Measurements from ENCODE around the gene ABCD1.
A peak's percentile ranks its signal among the peaks of the same experiment; 100 is the strongest.

Gene ABCD1

DNA sequence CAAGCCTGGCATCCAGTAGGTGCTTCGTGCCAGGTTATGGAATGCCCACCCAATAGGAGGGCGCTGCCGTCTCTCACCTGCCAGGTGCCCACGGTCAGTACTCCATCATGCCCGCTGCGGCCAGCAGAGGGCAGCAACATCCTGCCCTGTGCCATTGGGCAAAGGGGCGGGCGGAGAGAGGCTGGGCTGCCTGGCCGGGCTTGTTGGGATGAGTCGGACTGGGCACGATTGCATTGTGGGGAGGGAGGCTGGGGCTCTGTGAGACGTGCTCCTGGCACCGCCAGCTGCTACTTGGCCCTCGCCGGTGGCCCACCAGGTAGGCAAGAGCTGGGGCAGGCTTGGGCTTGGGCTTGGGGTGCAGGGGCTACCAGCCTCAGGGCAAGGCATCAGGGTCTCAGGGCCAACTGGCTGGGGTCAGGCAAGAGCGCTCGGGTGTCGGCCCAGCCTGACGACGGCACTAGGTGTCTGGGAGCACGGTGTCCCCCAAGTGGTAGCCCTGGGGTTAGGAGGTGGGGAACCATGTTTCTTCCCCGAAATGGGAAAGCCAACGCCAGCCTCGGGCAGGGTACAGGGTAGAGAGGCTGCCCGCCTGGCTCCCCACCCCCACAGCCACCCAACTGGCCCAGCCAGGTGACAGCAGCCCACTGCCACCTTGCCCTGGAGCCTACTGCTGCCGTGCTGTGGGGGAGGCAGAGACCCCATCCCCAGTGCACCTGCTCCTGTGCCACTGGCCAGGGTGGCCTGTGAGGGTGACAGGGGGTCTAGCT is 39.5 kb downstream of the ABCD1 start, which contains the start of gene PLXNB3:
Gene PLXNB3, plus strand, starts transcription at position 261 of the 767 bp plus-strand sequence. CDS start 1,287 bp downstream, outside the sequence.
- DNase-seq, result peak; percentile 34 to 70

DNA sequence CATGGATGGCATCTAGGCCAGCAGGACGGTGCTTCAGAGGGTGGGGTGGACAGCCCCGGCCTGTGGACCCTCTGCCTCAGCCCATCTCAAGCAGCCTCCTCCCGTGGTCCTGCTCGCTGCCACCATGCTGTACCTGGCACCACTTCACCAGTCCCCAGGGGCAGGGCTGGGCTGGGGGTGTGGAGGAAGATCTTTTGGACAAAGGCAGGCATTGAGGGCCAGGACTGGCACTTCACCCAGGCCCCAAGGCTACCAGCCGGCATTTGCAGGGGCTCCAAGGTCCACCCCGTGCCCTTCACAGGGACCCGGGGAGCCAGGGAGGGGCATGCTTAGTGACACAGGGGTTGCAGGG is 40.1 kb downstream of the ABCD1 start:
- no peak for DNase-seq

DNA sequence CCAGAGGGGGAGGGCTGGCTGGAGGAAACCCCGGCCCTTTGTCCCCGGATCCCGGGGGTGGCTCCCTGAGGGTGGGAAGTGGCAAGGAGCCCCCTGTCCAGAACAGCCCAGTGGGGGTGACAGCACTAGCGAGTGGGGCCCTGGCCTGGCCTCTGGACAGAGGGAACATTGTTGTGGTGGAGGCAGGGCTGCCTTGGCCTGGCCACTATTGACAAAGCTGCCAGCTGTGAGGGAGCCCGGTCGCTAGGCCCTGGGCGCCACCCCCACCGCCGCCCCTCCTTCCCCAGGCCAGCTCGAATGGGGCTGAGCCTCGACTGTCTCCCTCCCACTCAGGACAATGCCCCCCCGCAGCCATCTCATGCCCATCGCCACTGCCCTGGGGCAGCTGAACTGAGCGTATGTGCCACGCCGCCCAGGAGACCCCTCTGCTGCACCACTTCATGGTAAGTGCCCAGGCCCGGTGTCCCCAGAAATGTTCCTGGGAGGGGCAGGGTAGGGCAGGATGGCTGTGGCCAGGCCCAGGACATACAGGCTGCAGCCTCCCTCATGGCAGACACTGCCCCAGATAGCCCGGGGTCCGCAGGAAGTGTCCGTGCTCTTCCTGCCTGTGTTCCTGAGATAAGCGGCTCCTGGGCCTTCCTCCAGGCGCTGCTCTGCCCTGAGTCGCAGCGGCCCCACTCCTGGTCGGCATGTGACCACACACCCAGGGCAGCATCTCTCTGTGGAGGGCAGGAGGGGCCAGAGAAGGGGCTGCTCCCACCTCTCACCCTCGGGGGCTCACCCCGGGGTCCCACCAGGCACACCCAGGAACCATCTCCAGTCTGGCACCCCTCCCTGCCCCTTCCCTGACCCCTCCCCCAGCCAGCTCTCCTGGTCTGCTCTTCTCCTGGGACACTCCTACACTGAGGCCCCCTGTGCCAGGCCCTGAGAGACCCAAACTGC is 40.8 kb downstream of the ABCD1 start:
- no peak for DNase-seq

DNA sequence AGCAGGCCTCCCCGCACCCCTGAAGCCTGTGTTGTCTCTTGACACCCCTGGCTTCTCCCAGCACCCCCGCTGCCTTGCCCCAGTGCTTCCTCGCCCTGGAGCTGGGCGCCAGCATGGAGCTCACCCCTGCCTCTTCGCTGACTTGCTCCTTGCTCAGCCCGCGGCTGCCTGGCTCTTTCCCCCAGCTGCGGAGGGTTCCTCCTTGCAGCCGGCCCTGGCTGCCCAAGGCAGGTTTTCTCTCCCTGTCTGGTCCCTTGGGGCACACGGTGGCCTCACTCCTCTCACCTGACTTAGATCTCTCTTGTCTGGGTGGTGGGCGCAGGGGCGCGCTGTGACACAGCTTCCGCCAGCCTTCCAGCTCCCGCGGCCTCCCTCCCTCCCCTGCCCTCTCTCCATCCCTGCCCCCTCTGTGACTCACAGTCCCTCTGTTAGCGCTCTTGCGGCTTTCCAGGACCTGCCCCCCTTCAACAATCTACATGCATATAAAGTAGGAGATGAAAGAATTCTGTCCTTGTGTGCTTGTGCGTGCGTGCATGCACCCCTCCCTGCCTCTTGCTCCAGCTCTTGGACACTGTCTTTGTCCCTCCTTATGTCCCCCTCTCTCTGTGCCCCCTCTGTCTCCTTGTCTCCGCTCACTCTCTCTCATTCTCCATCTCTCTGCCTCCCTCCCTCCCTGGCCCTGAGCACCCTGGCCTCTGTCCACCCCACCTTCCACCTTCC is 41.6 kb downstream of the ABCD1 start:
- DNase-seq, result no peak

DNA sequence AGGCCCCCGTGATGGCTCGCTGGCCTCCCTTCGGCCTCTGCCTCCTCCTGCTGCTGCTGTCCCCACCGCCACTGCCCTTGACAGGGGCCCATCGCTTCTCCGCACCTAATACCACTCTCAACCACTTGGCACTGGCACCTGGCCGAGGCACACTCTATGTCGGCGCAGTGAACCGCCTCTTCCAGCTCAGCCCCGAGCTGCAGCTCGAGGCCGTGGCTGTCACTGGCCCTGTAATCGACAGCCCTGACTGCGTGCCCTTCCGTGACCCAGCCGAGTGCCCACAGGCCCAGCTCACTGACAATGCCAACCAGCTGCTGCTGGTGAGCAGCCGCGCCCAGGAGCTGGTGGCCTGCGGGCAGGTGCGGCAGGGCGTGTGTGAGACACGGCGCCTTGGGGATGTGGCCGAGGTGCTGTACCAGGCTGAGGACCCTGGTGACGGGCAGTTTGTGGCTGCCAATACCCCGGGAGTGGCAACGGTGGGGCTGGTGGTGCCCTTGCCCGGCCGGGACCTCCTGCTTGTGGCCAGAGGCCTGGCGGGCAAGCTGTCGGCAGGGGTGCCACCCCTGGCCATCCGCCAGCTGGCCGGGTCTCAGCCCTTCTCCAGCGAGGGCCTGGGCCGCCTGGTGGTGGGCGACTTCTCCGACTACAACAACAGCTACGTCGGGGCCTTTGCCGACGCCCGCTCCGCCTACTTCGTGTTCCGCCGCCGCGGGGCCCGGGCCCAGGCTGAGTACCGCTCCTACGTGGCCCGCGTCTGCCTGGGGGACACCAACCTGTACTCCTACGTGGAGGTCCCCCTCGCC is 42.4 kb downstream of the ABCD1 start:
- no peak for DNase-seq

DNA sequence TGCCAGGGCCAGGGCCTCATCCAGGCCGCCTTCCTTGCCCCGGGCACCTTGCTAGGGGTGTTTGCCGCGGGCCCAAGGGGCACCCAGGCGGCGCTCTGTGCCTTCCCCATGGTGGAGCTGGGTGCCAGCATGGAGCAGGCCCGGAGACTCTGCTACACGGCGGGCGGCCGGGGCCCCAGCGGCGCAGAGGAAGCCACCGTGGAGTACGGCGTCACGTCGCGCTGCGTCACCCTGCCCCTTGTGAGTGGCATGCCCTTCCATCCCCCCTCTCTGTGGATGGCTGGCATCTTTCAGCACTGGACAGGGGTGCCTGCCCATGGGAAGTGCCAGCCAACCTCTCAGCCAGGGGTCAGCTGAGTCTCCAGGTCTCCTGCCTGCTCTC is 43.0 kb downstream of the ABCD1 start:
- no peak for DNase-seq

DNA sequence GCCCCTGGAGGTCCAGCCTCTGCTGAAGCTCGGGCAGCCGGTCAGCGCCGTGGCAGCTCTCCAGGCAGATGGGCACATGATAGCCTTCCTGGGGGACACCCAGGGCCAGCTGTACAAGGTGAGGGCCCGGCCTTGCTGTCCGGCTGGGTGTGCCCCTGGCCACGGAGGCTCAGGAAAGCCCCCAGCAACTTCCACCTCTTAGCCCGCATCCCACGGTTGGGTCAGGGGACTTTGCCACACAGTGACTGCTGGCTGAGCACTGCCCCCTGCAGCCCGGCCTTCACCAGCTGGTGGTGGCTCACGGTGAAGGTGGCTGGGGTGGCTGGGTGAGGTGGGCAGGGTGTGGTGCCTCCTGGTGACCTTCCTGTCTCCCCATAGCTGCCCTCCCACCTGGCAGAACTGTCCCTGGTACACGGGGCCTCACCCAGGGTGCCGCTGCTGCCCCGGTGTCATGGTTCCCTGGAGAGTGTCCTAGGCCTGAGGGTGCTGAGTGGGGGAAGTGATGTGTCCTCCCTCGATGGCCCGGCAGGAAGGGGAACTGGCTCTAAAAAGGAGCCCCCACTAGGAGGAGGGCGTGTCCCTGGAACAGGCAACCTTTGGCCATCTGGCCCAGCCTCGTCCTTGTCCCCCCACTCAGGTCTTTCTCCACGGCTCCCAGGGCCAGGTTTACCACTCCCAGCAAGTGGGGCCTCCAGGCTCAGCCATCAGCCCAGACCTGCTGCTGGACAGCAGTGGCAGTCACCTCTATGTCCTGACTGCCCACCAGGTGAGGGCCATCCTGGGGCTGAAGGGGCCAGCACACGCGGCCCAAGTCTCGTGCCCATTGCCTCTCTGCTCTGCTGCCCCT is 43.9 kb downstream of the ABCD1 start:
- no peak for DNase-seq

DNA sequence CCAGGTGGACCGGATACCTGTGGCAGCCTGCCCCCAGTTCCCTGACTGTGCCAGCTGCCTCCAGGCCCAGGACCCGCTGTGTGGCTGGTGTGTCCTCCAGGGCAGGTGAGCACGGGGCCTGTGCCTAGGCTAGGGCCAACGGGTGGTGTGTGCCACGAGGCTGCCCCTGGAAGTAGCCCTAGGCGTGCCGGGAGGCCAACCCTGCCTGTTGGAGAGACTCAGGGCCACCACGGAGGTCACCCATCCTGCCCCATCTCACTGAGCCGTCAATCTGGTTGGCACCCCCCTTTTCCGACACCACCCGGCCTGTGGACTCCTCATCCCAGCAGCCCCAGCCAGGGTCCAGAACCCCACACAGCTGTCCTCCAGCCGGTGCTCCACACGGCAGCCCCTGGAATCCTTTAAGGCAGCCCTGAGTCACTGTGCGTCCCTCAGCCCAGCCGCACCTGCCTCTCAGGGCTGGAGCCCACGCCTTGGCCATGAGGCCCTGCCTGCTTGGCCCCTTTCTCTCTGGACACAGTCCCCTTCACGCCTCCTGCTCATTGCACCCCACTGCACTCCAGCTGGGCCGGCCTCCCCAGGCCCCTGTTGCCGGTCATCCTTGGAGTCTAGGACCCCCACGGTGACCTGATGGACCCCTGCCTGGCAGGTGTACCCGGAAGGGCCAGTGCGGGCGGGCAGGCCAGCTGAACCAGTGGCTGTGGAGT is 44.7 kb downstream of the ABCD1 start:
- no peak for DNase-seq

DNA sequence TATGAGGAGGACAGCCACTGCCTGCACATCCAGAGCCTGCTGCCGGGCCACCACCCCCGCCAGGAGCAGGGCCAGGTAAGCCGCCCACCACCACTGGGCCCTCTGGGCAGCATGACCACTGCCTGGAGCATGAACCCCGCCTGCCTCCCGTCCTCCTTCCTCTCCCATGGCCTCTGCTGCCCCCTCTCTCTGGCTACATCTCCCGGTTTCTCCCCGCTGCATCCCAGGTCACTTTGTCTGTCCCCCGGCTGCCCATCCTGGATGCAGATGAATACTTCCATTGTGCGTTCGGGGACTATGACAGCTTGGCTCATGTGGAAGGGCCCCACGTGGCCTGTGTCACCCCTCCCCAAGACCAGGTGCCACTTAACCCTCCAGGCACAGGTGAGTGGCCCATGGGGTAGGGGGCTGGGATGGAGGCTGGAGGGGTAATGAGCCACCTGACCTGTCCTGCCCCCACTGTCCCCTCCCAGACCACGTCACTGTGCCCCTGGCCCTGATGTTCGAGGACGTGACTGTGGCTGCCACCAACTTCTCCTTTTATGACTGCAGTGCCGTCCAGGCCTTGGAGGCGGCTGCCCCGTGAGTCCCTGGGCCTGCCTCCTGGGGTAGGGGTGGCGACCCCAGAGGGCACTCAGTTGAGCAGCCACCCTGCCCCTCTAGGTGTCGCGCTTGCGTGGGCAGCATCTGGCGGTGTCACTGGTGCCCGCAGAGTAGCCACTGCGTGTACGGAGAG is 45.4 kb downstream of the ABCD1 start:
- no peak for DNase-seq

DNA sequence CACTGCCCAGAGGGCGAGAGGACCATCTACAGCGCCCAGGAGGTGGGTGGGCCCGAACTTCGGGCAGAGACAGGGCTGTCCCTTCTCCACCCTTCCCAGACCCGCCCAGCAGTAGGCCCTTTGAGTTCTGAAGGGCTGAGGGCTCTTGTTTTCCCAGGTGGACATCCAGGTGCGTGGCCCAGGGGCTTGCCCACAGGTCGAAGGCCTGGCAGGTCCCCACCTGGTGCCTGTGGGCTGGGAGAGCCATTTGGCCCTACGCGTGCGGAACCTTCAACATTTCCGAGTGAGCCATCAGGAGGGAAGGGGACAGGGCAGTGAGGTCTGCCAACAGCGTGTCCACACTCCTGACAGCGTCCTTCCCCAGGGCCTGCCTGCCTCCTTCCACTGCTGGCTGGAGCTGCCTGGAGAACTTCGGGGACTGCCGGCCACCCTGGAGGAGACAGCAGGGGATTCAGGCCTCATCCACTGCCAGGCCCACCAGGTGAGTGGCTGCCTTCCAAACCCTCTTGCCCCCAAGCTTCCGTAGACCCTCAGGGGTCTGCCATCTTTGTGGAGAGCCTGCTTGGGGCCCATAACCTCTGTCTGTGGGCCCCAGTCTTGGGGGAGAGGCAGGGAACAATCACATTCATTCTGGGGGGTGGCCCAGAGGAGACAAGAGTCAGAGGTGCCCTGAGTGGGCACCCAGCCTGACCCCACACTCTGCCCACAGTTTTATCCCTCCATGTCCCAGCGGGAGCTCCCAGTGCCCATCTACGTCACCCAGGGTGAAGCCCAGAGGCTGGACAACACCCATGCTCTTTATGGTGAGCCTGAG is 46.2 kb downstream of the ABCD1 start:
- no peak for DNase-seq

DNA sequence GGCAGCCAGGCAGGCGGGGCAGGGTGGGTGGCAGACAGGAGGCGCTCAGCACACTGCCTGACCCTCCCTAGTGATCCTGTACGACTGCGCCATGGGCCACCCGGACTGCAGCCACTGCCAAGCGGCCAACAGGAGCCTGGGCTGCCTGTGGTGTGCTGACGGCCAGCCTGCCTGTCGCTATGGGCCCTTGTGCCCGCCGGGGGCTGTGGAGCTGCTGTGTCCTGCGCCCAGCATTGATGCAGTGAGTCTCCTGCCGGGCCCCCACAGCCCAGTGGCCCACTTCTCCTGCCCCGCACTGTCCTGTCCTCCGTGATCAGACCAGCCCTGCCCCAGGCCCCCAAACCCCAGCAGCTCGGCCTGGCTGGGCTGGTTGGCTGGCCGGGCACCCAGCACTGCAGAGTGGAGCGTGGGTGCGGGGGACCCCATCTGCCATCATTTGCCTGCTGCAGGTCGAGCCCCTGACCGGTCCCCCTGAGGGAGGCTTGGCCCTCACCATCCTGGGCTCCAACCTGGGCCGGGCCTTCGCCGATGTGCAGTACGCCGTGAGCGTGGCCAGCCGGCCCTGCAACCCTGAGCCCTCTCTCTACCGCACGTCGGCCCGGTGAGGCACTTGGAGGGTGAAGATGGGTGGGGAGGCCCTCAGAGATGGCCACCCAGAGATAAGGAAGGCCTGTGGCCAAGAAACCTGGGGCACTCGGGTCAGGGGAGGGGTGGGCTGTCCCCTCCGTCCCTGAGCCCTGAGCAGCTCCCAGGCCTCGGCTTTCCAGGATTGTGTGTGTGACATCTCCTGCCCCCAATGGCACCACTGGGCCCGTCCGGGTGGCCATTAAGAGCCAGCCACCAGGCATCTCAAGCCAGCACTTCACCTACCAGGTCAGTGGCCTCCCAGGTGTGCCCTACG is 47.0 kb downstream of the ABCD1 start:
- DNase-seq, result no peak

DNA sequence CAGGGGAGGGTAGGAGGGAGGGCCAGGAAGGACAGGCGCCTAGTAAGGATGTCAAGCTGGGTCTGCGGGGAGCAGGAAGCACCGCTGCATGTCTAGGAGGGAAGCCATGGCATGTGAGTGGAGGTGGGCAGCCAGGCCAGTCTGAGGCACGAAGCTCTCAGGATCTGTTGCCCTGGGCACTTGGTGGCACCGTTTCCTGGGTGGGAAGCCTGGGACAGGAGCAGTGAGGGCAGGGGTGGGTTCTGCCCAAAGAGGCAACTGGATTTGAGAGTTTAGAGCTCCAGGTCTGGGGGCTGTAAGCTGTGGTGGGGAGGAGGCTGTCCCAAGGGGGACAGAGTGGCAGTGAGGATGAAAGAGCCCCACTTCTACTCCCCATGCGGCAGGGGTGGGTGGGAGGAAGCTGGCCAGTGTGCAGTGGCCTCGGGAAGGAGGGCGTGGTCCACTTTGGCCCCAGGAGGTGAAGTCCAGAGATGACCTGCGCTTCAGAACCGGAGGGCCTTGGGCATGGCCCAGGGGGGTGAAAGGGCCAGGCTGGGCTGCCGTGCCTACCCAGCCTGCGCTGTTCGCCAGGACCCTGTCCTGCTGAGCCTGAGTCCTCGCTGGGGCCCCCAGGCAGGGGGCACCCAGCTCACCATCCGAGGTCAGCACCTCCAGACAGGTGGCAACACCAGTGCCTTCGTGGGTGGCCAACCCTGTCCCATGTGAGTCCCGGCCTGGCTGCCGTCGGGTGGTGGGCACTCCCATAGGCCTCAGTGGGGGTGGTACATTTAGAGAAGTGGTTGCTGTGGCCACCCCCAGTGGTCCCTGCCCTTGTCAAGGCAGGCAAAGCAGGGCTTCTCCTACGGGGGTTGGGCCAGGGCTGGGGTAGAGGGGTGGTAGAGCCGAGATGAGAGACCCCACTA is 47.9 kb downstream of the ABCD1 start:
- DNase-seq, result no peak

DNA sequence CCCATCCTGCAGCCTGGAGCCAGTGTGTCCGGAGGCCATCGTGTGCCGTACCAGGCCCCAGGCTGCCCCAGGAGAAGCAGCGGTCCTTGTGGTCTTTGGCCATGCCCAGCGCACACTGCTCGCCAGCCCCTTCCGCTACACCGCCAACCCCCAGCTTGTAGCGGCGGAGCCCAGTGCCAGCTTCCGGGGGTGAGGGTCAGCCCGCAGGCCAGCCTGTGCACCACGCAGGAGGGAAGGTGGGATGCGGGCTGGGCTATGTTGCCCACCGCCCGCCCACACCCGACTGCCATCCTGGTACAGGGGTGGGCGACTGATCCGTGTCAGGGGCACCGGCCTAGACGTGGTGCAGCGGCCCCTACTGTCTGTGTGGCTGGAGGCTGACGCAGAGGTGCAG is 48.6 kb downstream of the ABCD1 start:
- DNase-seq, result no peak

DNA sequence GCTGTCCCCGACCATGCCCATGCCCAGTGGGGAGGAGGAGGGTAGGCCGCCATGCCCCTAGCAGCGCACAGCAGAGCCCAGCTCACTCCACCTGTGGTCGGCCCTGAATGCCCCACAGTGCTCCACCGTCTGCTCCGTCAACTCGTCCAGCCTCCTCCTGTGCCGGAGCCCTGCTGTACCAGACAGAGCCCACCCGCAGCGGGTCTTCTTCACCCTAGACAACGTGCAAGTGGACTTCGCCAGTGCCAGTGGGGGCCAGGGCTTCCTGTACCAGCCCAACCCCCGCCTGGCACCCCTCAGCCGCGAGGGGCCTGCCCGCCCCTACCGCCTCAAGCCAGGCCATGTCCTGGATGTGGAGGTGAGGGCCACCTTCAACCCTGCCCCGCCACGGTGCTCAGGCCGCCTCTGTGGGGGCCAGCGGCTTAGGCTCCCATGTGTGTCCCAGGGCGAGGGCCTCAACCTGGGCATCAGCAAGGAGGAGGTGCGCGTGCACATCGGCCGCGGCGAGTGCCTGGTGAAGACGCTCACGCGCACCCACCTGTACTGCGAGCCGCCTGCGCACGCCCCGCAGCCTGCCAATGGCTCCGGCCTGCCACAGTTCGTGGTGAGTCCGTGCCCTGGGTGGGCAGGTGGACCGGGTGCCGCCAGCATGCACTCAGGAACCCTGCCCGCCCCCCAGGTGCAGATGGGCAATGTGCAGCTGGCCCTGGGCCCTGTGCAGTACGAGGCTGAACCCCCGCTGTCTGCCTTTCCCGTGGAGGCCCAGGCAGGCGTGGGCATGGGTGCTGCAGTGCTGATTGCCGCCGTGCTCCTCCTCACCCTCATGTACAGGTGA is 49.3 kb downstream of the ABCD1 start:
- DNase-seq, result no peak

DNA sequence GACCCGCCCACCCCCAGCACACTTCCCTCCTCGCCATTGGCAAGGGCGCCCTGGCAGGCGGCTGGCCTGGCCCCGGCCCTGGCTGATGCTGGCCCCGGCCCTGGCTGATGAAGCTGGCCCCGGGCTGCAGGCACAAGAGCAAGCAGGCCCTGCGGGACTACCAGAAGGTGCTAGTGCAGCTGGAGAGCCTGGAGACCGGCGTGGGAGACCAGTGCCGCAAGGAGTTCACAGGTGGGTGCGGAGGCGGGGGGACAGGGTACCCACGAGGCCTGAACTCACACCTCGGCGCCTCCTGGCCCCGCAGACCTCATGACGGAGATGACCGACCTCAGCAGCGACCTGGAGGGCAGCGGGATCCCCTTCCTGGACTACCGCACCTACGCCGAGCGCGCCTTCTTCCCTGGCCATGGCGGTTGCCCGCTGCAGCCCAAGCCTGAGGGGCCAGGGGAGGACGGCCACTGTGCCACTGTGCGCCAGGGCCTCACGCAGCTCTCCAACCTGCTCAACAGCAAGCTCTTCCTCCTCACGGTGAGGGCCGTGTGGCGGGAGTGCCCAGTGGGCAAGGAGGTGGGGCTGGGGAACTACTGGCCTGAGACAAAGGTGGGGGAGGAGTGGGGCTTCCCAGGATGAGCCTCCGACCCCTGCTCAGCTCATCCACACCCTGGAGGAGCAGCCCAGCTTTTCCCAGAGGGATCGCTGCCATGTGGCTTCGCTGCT is 50.1 kb downstream of the ABCD1 start:
- no peak for DNase-seq

All from cerebellar nuclear complex (tissue), 1 donor.